Measurements from ENCODE around the gene LIM2.
"Not testable (repeated sequence)": the region's sequence is repeated elsewhere in the genome, so short reads cannot be mapped to it uniquely, and the experiment has no call there.

The LIM2 gene

GRCh38 chr19:51417810-51418157 is 30.0 kb upstream of the LIM2 start:
- H3K9me3 ChIP-seq (ENCODE audit: control insufficient read depth in 5 of 5, low read length in 5 of 5) = no peaks in the 10 kb centered on the region

GRCh38 chr19:51417107-51417809 is 29.5 kb upstream of the LIM2 start, which contains the start of gene SIGLEC10:
Gene SIGLEC10, minus strand, starts transcription at chr19:51417642. Its CDS starts 61 bp downstream, at chr19:51417581.
- H3K4me1 ChIP-seq (ENCODE audit: control insufficient read depth in 5 of 5, insufficient read depth in 5 of 5, low read length in 5 of 5) = peaks cover 0 to 6% (median 0%) of the 10 kb centered on the region in 5 donors

More at GRCh38 chr19:51417810-51418157, 30.0 kb upstream of the LIM2 start:
- H3K27me3 ChIP-seq (ENCODE audit: control insufficient read depth in 5 of 5, insufficient read depth in 4 of 5, low read length in 5 of 5) = peaks cover 2 to 17% (median 15%) of the 10 kb centered on the region in 5 donors
- H3K4me3 ChIP-seq (ENCODE audit: low read depth in 1 of 5, low read length in 5 of 5) = no peak overlapping the region
- H3K4me1 ChIP-seq (ENCODE audit: control insufficient read depth in 5 of 5, insufficient read depth in 5 of 5, low read length in 5 of 5) = peaks cover 0 to 6% (median 0%) of the 10 kb centered on the region in 5 donors
- no peaks in the 10 kb centered on the region for H3K36me3 ChIP-seq (ENCODE audit: control insufficient read depth in 5 of 5, insufficient read depth in 5 of 5, low read length in 5 of 5)
- no peak overlapping the region for H3K9ac ChIP-seq (ENCODE audit: low read length in 5 of 5)
- no peak overlapping the region for H3K27ac ChIP-seq (ENCODE audit: low read depth, low read length)

DNA sequence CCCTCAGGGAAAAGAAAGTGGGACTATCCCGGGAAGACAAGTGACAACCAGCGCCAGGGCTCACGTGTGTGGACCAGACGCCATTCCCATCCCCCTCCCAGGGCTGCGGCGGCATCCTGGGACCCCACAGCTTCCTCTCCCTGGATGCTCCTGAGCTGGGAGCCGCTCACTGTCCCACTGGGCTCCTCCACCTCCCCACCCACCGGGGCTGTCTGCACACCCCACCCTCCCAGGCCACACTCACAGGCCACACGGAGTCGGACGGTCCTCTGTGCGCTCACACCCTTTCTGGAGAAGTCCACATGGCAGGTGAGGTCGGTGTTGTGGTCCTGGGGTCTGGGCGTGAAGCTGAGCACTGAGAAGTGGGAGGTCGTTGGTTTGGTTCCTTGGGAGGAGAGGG is 28.6 kb upstream of the LIM2 start:
- H3K36me3 ChIP-seq (ENCODE audit: control insufficient read depth in 5 of 5, insufficient read depth in 5 of 5, low read length in 5 of 5); H3K27ac ChIP-seq (ENCODE audit: low read depth, low read length); H3K4me1 ChIP-seq (ENCODE audit: control insufficient read depth in 5 of 5, insufficient read depth in 5 of 5, low read length in 5 of 5); H3K9me3 ChIP-seq (ENCODE audit: control insufficient read depth in 5 of 5, low read length in 5 of 5); H3K4me3 ChIP-seq (ENCODE audit: low read depth in 1 of 5, low read length in 5 of 5); H3K9ac ChIP-seq (ENCODE audit: low read length in 5 of 5): not testable (repeated sequence)
- H3K27me3 ChIP-seq (ENCODE audit: control insufficient read depth in 5 of 5, insufficient read depth in 4 of 5, low read length in 5 of 5) = peaks cover 2 to 18% (median 15%) of the 10 kb centered on the region in 5 donors

More at GRCh38 chr19:51417107-51417809, 29.5 kb upstream of the LIM2 start, which contains the start of gene SIGLEC10:
- peaks cover 2 to 17% (median 15%) of the 10 kb centered on the region in 5 donors for H3K27me3 ChIP-seq (ENCODE audit: control insufficient read depth in 5 of 5, insufficient read depth in 4 of 5, low read length in 5 of 5)
- no peak within 1 kb of the TSS for H3K4me3 ChIP-seq (ENCODE audit: low read depth in 1 of 5, low read length in 5 of 5)
- no peaks in the 10 kb centered on the region for H3K36me3 ChIP-seq (ENCODE audit: control insufficient read depth in 5 of 5, insufficient read depth in 5 of 5, low read length in 5 of 5)
- no peaks in the 10 kb centered on the region for H3K9me3 ChIP-seq (ENCODE audit: control insufficient read depth in 5 of 5, low read length in 5 of 5)
- H3K27ac ChIP-seq (ENCODE audit: low read depth, low read length) = no peak within 1 kb of the TSS
- H3K9ac ChIP-seq (ENCODE audit: low read length in 5 of 5) = no peak within 1 kb of the TSS

- no peaks in the 10 kb centered on the region for H3K36me3 ChIP-seq (ENCODE audit: control insufficient read depth in 5 of 5, insufficient read depth in 5 of 5, low read length in 5 of 5)
- H3K27me3 ChIP-seq (ENCODE audit: control insufficient read depth in 5 of 5, insufficient read depth in 4 of 5, low read length in 5 of 5) = peaks cover 0 to 17% (median 12%) of the 10 kb centered on the region in 5 donors
- H3K9ac ChIP-seq (ENCODE audit: low read length in 5 of 5) = no peak overlapping the region
- no peak overlapping the region for H3K4me3 ChIP-seq (ENCODE audit: low read depth in 1 of 5, low read length in 5 of 5)
- H3K4me1 ChIP-seq (ENCODE audit: control insufficient read depth in 5 of 5, insufficient read depth in 5 of 5, low read length in 5 of 5) = peaks cover 0 to 6% (median 0%) of the 10 kb centered on the region in 5 donors
- H3K9me3 ChIP-seq (ENCODE audit: control insufficient read depth in 5 of 5, low read length in 5 of 5) = no peaks in the 10 kb centered on the region
- no peak overlapping the region for H3K27ac ChIP-seq (ENCODE audit: low read depth, low read length)
Observed at GRCh38 chr19:51415187-51415586, 27.4 kb upstream of the LIM2 start.

GRCh38 chr19:51410950-51411748 is 23.4 kb upstream of the LIM2 start:
- Histone ChIP-seq H3K9me3 (ENCODE audit: control insufficient read depth in 5 of 5, low read length in 5 of 5) (peaks cover 0 to 1% (median 0%) of the 10 kb centered on the region in 5 donors), H3K4me1 (ENCODE audit: control insufficient read depth in 5 of 5, insufficient read depth in 5 of 5, low read length in 5 of 5) (peaks cover 0 to 2% (median 0%) of the 10 kb centered on the region in 5 donors), H3K27me3 (ENCODE audit: control insufficient read depth in 5 of 5, insufficient read depth in 4 of 5, low read length in 5 of 5) (peaks cover 0 to 12% (median 2%) of the 10 kb centered on the region in 5 donors), H3K36me3 (ENCODE audit: control insufficient read depth in 5 of 5, insufficient read depth in 5 of 5, low read length in 5 of 5) (no peaks in the 10 kb centered on the region), H3K27ac (ENCODE audit: low read depth, low read length) (no peak overlapping the region), H3K9ac (ENCODE audit: low read length in 5 of 5) (no peak overlapping the region), H3K4me3 (ENCODE audit: low read depth in 1 of 5, low read length in 5 of 5) (no peak overlapping the region)

DNA sequence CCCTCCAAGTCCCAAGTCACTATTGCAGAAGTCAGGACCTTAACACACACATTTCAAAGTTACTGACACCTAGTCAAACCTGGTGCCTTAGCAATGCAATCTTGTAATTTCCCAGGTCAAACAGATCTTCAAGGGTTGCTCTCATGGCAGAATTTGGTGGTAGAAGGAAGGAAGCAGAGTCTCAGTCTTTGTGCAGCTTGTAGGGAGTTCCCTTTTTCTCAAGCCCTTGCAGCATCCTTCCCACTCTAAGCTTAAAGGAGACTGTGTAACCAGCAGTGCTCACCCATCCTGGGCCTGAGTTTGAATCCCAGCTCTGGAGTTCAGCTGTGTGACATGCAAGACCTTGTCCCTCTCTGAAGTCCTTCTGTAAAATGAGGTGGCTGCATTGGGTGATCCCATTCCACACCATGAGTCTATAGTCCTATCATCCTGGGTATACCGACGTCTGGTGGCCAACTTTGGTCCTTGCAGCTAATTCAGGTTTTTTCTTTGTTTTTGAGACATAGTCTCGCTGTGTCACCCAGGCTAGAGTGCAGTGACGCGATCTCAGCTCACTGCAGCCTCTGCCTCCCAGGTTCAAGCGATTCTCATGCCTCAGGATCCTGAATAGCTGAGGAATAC is 19.8 kb upstream of the LIM2 start:
- Histone ChIP-seq H3K27ac (ENCODE audit: low read depth, low read length) (no peak overlapping the region), H3K36me3 (ENCODE audit: control insufficient read depth in 5 of 5, insufficient read depth in 5 of 5, low read length in 5 of 5) (no peaks in the 10 kb centered on the region), H3K4me1 (ENCODE audit: control insufficient read depth in 5 of 5, insufficient read depth in 5 of 5, low read length in 5 of 5) (peaks cover 0 to 2% (median 0%) of the 10 kb centered on the region in 5 donors), H3K27me3 (ENCODE audit: control insufficient read depth in 5 of 5, insufficient read depth in 4 of 5, low read length in 5 of 5) (peaks cover 0 to 6% (median 2%) of the 10 kb centered on the region in 5 donors), H3K9me3 (ENCODE audit: control insufficient read depth in 5 of 5, low read length in 5 of 5) (peaks cover 0 to 4% (median 2%) of the 10 kb centered on the region in 5 donors), H3K4me3 (ENCODE audit: low read depth in 1 of 5, low read length in 5 of 5) (no peak overlapping the region), H3K9ac (ENCODE audit: low read length in 5 of 5) (no peak overlapping the region)

DNA sequence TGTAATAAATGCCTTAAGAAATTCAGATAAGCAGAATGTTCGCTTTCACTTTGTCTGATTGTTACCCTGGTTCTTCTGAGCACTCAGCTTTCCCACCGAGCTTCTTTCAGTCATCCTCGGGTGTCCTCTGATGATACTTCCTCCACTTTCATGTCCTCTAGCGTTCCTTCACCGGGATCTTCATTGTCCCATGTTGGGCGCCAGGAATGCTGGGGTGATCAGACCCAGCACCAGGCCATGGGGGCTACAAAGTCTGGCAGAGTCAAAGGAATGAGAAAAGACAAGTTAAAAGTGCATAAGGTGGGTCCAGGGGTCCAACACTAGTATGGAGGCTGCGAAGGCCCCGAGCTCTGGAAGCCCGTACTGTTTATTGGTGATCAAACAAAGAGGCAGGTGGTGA is 14.3 kb upstream of the LIM2 start:
- H3K9me3 ChIP-seq (ENCODE audit: control insufficient read depth in 5 of 5, low read length in 5 of 5) = peaks cover 3 to 15% (median 12%) of the 10 kb centered on the region in 5 donors
- peaks cover 0 to 3% (median 0%) of the 10 kb centered on the region in 5 donors for H3K27me3 ChIP-seq (ENCODE audit: control insufficient read depth in 5 of 5, insufficient read depth in 4 of 5, low read length in 5 of 5)
- no peak overlapping the region for H3K4me3 ChIP-seq (ENCODE audit: low read depth in 1 of 5, low read length in 5 of 5)
- no peak overlapping the region for H3K27ac ChIP-seq (ENCODE audit: low read depth, low read length)
- H3K9ac ChIP-seq (ENCODE audit: low read length in 5 of 5) = no peak overlapping the region
- no peaks in the 10 kb centered on the region for H3K36me3 ChIP-seq (ENCODE audit: control insufficient read depth in 5 of 5, insufficient read depth in 5 of 5, low read length in 5 of 5)
- H3K4me1 ChIP-seq (ENCODE audit: control insufficient read depth in 5 of 5, insufficient read depth in 5 of 5, low read length in 5 of 5) = peaks cover 0 to 9% (median 0%) of the 10 kb centered on the region in 5 donors

- H3K27me3 ChIP-seq (ENCODE audit: control insufficient read depth in 5 of 5, insufficient read depth in 4 of 5, low read length in 5 of 5); H3K9ac ChIP-seq (ENCODE audit: low read length in 5 of 5); H3K4me3 ChIP-seq (ENCODE audit: low read depth in 1 of 5, low read length in 5 of 5); H3K36me3 ChIP-seq (ENCODE audit: control insufficient read depth in 5 of 5, insufficient read depth in 5 of 5, low read length in 5 of 5); H3K27ac ChIP-seq (ENCODE audit: low read depth, low read length); H3K4me1 ChIP-seq (ENCODE audit: control insufficient read depth in 5 of 5, insufficient read depth in 5 of 5, low read length in 5 of 5): not testable (repeated sequence)
- peaks cover 3 to 13% (median 10%) of the 10 kb centered on the region in 5 donors for H3K9me3 ChIP-seq (ENCODE audit: control insufficient read depth in 5 of 5, low read length in 5 of 5)
Observed at GRCh38 chr19:51399936-51400335, 12.2 kb upstream of the LIM2 start.

DNA sequence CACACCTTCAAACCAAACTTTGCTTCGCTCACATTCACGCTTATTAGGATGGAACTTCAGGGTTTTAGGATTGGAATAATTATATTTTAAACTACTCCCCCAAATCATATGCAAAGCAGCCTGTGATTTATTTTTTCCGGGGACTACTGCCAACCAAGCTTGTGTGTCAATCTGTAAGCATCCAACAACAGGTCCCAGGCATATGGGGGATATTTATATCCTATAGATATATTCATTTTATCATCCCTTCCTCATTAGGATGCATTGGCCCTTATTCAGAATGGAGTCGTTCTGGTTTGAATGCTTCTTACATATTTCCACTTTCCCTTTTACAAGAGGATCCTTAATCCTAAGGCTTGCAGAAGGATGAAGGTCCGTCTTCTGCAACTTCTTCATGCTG is 11.5 kb upstream of the LIM2 start:
- no peaks in the 10 kb centered on the region for H3K27me3 ChIP-seq (ENCODE audit: control insufficient read depth in 5 of 5, insufficient read depth in 4 of 5, low read length in 5 of 5)
- no peak overlapping the region for H3K9ac ChIP-seq (ENCODE audit: low read length in 5 of 5)
- no peak overlapping the region for H3K4me3 ChIP-seq (ENCODE audit: low read depth in 1 of 5, low read length in 5 of 5)
- peaks cover 3 to 13% (median 10%) of the 10 kb centered on the region in 5 donors for H3K9me3 ChIP-seq (ENCODE audit: control insufficient read depth in 5 of 5, low read length in 5 of 5)
- H3K4me1 ChIP-seq (ENCODE audit: control insufficient read depth in 5 of 5, insufficient read depth in 5 of 5, low read length in 5 of 5) = peaks cover 0 to 15% (median 6%) of the 10 kb centered on the region in 5 donors
- H3K27ac ChIP-seq (ENCODE audit: low read depth, low read length) = no peak overlapping the region
- H3K36me3 ChIP-seq (ENCODE audit: control insufficient read depth in 5 of 5, insufficient read depth in 5 of 5, low read length in 5 of 5) = no peaks in the 10 kb centered on the region
